Testis (tissue), 2 donors: Measurements from ENCODE around the gene PLVAP.

Source experiments
- CTCF ChIP-seq, 3 experiments: fragments of 450-650 bp in 2 of 3; fragments of 200-600 bp in 1 of 3; sonication (generic) in 1 of 3; IDR thresholded peaks; one replicate each; pipeline ENCODE4 v1.5.1; 2016 to 2019; ENCODE audit warnings: antibody characterized with exemption in 3 of 3, mild to moderate bottlenecking in 2 of 3, moderate library complexity in 1 of 3
- POLR2A ChIP-seq: fragments of 450-650 bp; IDR thresholded peaks from one replicate; pipeline ENCODE4 v1.6.1; 2017; ENCODE audit warnings: antibody characterized with exemption, mild to moderate bottlenecking, moderate library complexity

GRCh38 chr19:17325881-17326594, 51.1 kb downstream of the PLVAP start:
- TF ChIP-seq POLR2A (no peak), CTCF (IDR thresholded peaks at IDR 0.05) (no peak)
